ENCODE data around the gene LECT2. TPM values are rescaled to one million over a fixed set of nuclear protein-coding genes. Genes with fewer than 3 reads are reported as not detected.

The LECT2 gene
- total RNA-seq, 1 donor from 2014 or later: not detected

- intact Hi-C loops (cut with DNase I): no loop called here
- DNase-seq (ENCODE audit: missing footprints): no peak
- ATAC-seq: no peak
Measured at GRCh38 chr5:135980620-135981019, 25.8 kb upstream of the LECT2 start.

- ATAC-seq (peak; percentile 72), DNase-seq (ENCODE audit: missing footprints) (no peak)
- intact Hi-C loops (cut with DNase I): loop anchor here (5.0 kb wide), 3 partner anchors 53 to 103 kb away; no protein-coding TSS in a partner anchor
Measured at GRCh38 chr5:135979510-135979909, 24.7 kb upstream of the LECT2 start.

- ATAC-seq (no peak), DNase-seq (ENCODE audit: missing footprints) (no peak)
- intact Hi-C loops (cut with DNase I): loop anchor here (5.0 kb wide), 3 partner anchors 53 to 103 kb away; no protein-coding TSS in a partner anchor
Measured at GRCh38 chr5:135978993-135979392, 24.2 kb upstream of the LECT2 start.

- no peak for ATAC-seq
- intact Hi-C loops (cut with DNase I): loop anchor here (5.0 kb wide), 3 partner anchors 54 to 104 kb away; no protein-coding TSS in a partner anchor
- DNase-seq (ENCODE audit: missing footprints): no peak
Measured at GRCh38 chr5:135978212-135978631, 23.4 kb upstream of the LECT2 start.

- DNase-seq (ENCODE audit: missing footprints): peak; percentile 81
- intact Hi-C loops (cut with DNase I): loop anchor here (5.0 kb wide), 3 partner anchors 55 to 105 kb away; no protein-coding TSS in a partner anchor
- peak; percentile 88 for ATAC-seq
Measured at GRCh38 chr5:135977375-135977928, 22.7 kb upstream of the LECT2 start.

- intact Hi-C loops (cut with DNase I): loop anchor here (5.0 kb wide), 3 partner anchors 56 to 106 kb away; no protein-coding TSS in a partner anchor
- peak; percentile 20 for DNase-seq (ENCODE audit: missing footprints)
- no peak for ATAC-seq
Measured at GRCh38 chr5:135976216-135976615, 21.4 kb upstream of the LECT2 start.

GRCh38 chr5:135975122-135975521 is 20.3 kb upstream of the LECT2 start:
- ATAC-seq: no peak
- no peak for DNase-seq (ENCODE audit: missing footprints)
- intact Hi-C loops (cut with DNase I): loop anchor here (5.0 kb wide), 3 partner anchors 57 to 107 kb away; no protein-coding TSS in a partner anchor

GRCh38 chr5:135974021-135974600 is 19.3 kb upstream of the LECT2 start:
- intact Hi-C loops (cut with DNase I): no loop called here
- ATAC-seq: no peak

GRCh38 chr5:135973323-135974020 is 18.7 kb upstream of the LECT2 start:
- peak; percentile 46 for DNase-seq (ENCODE audit: missing footprints)
- intact Hi-C loops (cut with DNase I): no loop called here

More at GRCh38 chr5:135974021-135974600, 19.3 kb upstream of the LECT2 start:
- no peak for DNase-seq (ENCODE audit: missing footprints)

GRCh38 chr5:135971701-135972100 is 16.9 kb upstream of the LECT2 start:
- ATAC-seq (no peak), DNase-seq (ENCODE audit: missing footprints) (no peak)
- intact Hi-C loops (cut with DNase I): no loop called here

More at GRCh38 chr5:135973323-135974020, 18.7 kb upstream of the LECT2 start:
- peak; percentile 74 for ATAC-seq

- no peak for ATAC-seq
- intact Hi-C loops (cut with DNase I): no loop called here
Measured at GRCh38 chr5:135966790-135967189, 12.0 kb upstream of the LECT2 start.

GRCh38 chr5:135966165-135966564 is 11.4 kb upstream of the LECT2 start:
- intact Hi-C loops (cut with DNase I): no loop called here
- ATAC-seq: no peak
- peak; percentile 15 for DNase-seq (ENCODE audit: missing footprints)

More at GRCh38 chr5:135966790-135967189, 12.0 kb upstream of the LECT2 start:
- no peak for DNase-seq (ENCODE audit: missing footprints)

- intact Hi-C loops (cut with DNase I): no loop called here
- ATAC-seq (no peak), DNase-seq (ENCODE audit: missing footprints) (no peak)
Measured at GRCh38 chr5:135965504-135965903, 10.7 kb upstream of the LECT2 start.

- ATAC-seq: no peak
- DNase-seq (ENCODE audit: missing footprints): no peak
- intact Hi-C loops (cut with DNase I): no loop called here
Measured at GRCh38 chr5:135964670-135965320, 10.0 kb upstream of the LECT2 start.

GRCh38 chr5:135955525-135955924 is 742 bp upstream of the LECT2 start:
- ATAC-seq (no peak), DNase-seq (ENCODE audit: missing footprints) (no peak)
- intact Hi-C loops (cut with DNase I): no loop called here

GRCh38 chr5:135953850-135954249 is 933 bp downstream of the LECT2 start:
- DNase-seq (ENCODE audit: missing footprints) (no peak), ATAC-seq (no peak)
- intact Hi-C loops (cut with DNase I): no loop called here

- no peak for ATAC-seq
- intact Hi-C loops (cut with DNase I): no loop called here
- DNase-seq (ENCODE audit: missing footprints): no peak
Measured at GRCh38 chr5:135952683-135953082, 2.1 kb downstream of the LECT2 start.

- DNase-seq (ENCODE audit: missing footprints) (no peak), ATAC-seq (no peak)
- intact Hi-C loops (cut with DNase I): no loop called here
Measured at GRCh38 chr5:135951807-135952206, 3.0 kb downstream of the LECT2 start.

- no peak for ATAC-seq
- DNase-seq (ENCODE audit: missing footprints): no peak
- intact Hi-C loops (cut with DNase I): no loop called here
Measured at GRCh38 chr5:135951257-135951656, 3.5 kb downstream of the LECT2 start.
